ENCODE data around the gene MEOX1.
"Not testable (repeated sequence)": the region's sequence is repeated elsewhere in the genome, so short reads cannot be mapped to it uniquely, and the experiment has no call there.

Gene MEOX1

GRCh38 chr17:43615330-43616028, 46.2 kb downstream of the MEOX1 start:
- no peak for DNase-seq

GRCh38 chr17:43614561-43614960, 47.2 kb downstream of the MEOX1 start:
- DNase-seq, result no peak

GRCh38 chr17:43613917-43614316, 47.8 kb downstream of the MEOX1 start:
- DNase-seq, result no peak

DNA sequence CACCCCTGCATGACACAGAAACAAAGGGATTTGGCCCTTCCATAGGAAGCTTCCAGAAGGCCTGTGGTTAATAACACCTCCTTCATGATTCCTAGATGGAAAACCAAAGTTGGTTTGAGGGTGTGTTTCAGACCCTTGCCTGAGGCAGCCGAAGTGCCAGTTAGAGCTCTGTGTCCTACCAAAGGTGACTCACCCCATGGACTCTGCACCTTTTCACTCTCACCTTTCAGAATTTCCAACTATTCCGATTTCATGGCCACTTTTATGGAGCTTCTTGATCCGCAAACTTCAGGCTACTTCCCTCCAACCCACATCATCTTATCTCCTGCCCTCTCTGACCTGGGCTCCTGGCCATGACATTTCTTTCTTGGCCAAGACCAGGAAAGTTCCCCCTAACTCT, 49.2 kb downstream of the MEOX1 start:
- no peak for DNase-seq

GRCh38 chr17:43611230-43611969, 50.3 kb downstream of the MEOX1 start:
- DNase-seq, result no peak

DNA sequence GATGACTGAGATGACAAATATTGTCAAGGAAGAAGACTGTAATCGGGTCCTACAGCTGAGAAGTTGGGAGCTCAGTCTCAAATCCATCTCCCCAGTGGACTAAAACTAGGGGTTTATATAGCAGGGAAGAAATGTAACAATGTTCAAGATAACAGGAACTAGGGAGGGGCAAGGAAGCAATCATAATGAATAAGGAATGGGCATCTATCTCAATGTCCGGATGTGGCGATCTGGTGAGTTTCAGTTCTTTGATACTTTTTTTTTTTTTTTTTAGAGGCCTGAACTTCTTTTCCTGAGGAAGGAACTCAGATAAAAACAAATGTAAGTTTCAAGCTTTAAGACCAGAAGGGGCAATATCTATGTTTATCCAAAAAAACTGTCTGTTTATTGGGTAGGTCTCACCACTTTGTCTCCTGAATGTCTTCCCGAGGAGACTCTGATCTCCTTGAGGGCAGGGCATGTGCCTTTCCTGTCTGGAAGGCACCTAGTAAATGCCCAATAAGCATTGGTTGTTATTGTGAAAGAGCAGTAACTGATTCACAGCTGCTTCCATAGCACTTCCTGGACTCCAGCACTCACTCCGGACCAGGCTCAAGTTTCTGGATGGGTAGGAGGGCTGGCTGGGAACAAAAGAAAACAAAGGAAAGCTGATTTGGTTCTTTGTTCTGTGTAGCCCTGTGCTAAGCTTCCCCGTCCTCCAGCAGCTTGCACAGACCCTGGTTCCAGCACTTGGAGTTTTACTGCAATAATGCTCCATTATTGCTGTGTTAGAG, 51.9 kb downstream of the MEOX1 start:
- no peak for DNase-seq

- DNase-seq, result no peak
These were observed 53.4 kb downstream of the MEOX1 start for GRCh38 chr17:43608313-43608712.

DNA sequence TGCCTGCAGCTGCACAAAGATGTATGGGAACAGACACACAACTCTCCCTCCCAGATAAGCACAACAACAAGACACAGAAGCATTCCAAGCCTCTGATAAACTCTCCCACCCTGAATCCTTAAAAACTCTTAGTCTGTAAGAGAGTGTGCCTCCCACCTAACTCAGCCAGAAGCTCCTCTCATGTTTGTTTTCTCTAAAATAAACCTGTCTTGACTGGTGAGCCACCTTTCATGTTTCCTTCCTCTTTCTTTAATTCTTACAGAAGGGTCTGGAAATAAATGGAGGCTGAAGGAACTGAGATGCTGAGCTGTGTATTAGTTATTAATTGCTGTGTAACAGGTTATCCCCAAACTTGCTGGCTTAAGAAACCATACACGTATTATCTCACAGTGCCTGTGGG, 57.2 kb downstream of the MEOX1 start:
- no peak for DNase-seq

DNA sequence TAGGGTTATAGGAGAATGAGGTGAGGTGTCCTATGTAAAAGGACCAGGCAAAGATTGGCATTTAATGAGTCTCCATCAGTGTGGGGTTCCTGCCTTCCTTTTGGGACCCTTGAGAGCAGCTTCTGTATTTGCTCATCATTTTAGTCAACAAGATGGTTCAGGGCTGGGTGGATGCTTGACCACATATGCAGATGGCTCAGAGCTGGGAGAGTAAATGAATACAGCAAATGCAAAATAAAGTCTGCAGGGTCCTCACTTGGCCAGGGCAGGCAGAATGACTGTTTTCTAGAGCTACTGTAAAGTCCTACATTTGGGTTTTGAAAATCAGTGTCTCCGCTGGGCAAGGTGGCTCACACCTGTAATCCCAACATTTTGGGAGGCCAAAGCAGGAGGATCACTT, 58.4 kb downstream of the MEOX1 start:
- no peak for DNase-seq

DNA sequence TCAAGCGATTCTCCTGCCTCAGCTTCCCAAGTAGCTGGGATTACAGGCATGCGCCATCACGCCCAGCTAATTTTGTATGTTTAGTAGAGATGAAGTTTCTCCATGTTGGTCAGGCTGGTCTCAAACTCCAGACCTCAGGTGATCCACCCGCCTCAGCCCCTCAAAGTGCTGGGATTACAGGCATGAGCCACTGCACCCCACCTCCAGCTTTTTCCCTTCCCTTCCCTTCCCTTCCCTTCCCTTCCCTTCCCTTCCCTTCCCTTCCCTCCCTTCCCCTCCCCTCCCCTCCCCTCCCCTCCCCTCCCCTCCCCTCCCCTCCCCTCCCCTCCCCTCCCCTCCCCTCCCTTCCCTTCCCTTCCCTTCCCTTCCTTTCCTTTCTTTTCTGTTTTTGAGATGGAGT, 59.2 kb downstream of the MEOX1 start:
- not testable (repeated sequence) for DNase-seq

- DNase-seq, result no peak
These were observed 60.3 kb downstream of the MEOX1 start for GRCh38 chr17:43601280-43602039.

- no peak for DNase-seq
These were observed 61.9 kb downstream of the MEOX1 start for GRCh38 chr17:43599835-43600234.

DNA sequence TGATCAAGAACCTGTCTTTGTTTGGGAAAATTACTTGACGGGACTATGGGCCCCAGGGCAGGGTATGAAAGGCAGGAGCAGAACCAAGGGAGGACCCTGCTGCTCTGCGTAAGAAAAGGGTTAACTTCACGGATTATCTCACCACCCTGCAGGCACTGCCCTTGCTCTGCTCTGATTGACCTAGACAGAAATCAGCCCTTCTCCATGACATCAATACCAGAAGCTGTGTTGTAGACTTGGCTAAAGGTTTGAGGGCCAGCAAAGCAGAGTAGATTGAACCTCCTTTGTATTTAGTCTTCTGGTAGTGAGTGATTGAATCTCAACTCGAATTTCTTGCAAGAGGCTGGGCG, 62.7 kb downstream of the MEOX1 start:
- no peak for DNase-seq

DNA sequence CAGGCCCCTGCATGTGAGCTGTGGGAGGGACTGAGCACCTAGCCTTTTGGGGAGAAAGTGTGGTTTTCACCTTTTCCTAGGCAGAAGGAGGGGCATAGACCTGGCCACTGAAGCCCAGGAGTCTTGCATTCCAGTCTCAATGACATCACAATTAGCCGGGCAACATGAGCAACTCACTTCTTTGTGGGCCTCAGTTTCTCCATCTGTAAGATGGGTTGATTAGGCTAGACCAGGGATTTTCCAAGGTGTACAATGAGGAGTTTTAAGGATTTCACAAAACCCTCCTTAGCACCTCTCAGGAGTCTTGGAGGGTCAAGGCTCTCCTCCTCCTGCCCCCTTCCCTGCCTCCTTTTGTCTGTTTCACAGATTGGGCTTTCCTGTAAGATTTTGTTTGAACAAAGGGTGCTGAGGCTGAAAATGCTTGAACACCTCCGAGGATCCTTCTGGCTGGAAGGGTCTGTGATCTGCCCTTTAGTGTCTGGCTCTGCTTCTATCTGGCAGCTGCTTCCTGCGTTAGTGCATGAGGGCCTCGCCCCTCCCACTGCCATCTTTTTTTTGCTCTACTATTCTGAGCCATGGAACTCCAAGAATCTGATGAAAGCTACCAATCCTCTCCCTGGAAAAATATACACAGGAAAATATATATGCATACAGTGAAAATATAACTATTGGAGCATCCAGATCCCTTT, 63.2 kb downstream of the MEOX1 start:
- DNase-seq, result no peak

GRCh38 chr17:43597624-43598356, 63.9 kb downstream of the MEOX1 start:
- no peak for DNase-seq

- DNase-seq, result no peak
These were observed 66.3 kb downstream of the MEOX1 start for GRCh38 chr17:43595466-43595865.

- no peak for DNase-seq
These were observed 69.8 kb downstream of the MEOX1 start for GRCh38 chr17:43591779-43592562.

- no peak for DNase-seq
These were observed 70.7 kb downstream of the MEOX1 start for GRCh38 chr17:43591001-43591400.
